ENCODE measurements around the gene COL27A1. TPM values are rescaled to one million over a fixed set of nuclear protein-coding genes. Genes with fewer than 3 reads are reported as not detected.

Gene COL27A1
- total RNA-seq, 1 donor from 2014 or later = 1.3 TPM

GRCh38 chr9:114231719-114232449 is 76.5 kb downstream of the COL27A1 start:
- peaks cover 2% of the 10 kb centered on the region for H3K36me3 ChIP-seq (ENCODE audit: control insufficient read depth, insufficient read depth, low read length)
- no peak overlapping the region for H3K4me3 ChIP-seq (ENCODE audit: low read depth, low read length)
- no peak for TF ChIP-seq CTCF (IDR thresholded peaks at IDR 0.05; ENCODE audit: insufficient read depth, low read length, severe bottlenecking)
- no peaks in the 10 kb centered on the region for H3K27me3 ChIP-seq (ENCODE audit: control insufficient read depth, insufficient read depth, low read length)
- DNase-seq (ENCODE audit: low read depth) (no peak), FAIRE-seq (peak; percentile 70)

GRCh38 chr9:114233491-114234185 is 78.3 kb downstream of the COL27A1 start:
- DNase-seq (ENCODE audit: low read depth) (no peak), FAIRE-seq (no peak)
- H3K4me3 ChIP-seq (ENCODE audit: low read depth, low read length) = no peak overlapping the region
- TF ChIP-seq CTCF (IDR thresholded peaks at IDR 0.05; ENCODE audit: insufficient read depth, low read length, severe bottlenecking) = no peak
- peaks cover 2% of the 10 kb centered on the region for H3K36me3 ChIP-seq (ENCODE audit: control insufficient read depth, insufficient read depth, low read length)
- no peaks in the 10 kb centered on the region for H3K27me3 ChIP-seq (ENCODE audit: control insufficient read depth, insufficient read depth, low read length)

GRCh38 chr9:114235033-114235661 is 79.8 kb downstream of the COL27A1 start:
- TF ChIP-seq CTCF (IDR thresholded peaks at IDR 0.05; ENCODE audit: insufficient read depth, low read length, severe bottlenecking) = no peak
- H3K27me3 ChIP-seq (ENCODE audit: control insufficient read depth, insufficient read depth, low read length) = no peaks in the 10 kb centered on the region
- no peak for DNase-seq (ENCODE audit: low read depth)
- FAIRE-seq = no peak
- no peak overlapping the region for H3K4me3 ChIP-seq (ENCODE audit: low read depth, low read length)
- H3K36me3 ChIP-seq (ENCODE audit: control insufficient read depth, insufficient read depth, low read length) = peaks cover 4% of the 10 kb centered on the region

- no peak for FAIRE-seq
- TF ChIP-seq CTCF (IDR thresholded peaks at IDR 0.05; ENCODE audit: insufficient read depth, low read length, severe bottlenecking) = no peak
- Histone ChIP-seq H3K36me3 (ENCODE audit: control insufficient read depth, insufficient read depth, low read length) (peaks cover 7% of the 10 kb centered on the region), H3K4me3 (ENCODE audit: low read depth, low read length) (no peak overlapping the region), H3K27me3 (ENCODE audit: control insufficient read depth, insufficient read depth, low read length) (no peaks in the 10 kb centered on the region)
- no peak for DNase-seq (ENCODE audit: low read depth)
These were observed 81.2 kb downstream of the COL27A1 start for GRCh38 chr9:114236391-114237138.

GRCh38 chr9:114237247-114237646 is 81.9 kb downstream of the COL27A1 start:
- Histone ChIP-seq H3K36me3 (ENCODE audit: control insufficient read depth, insufficient read depth, low read length) (peaks cover 9% of the 10 kb centered on the region), H3K4me3 (ENCODE audit: low read depth, low read length) (no peak overlapping the region), H3K27me3 (ENCODE audit: control insufficient read depth, insufficient read depth, low read length) (no peaks in the 10 kb centered on the region)
- FAIRE-seq (no peak), DNase-seq (ENCODE audit: low read depth) (no peak)
- TF ChIP-seq CTCF (IDR thresholded peaks at IDR 0.05; ENCODE audit: insufficient read depth, low read length, severe bottlenecking) = no peak
